K562 (cell line): ENCODE data around the gene LYZL6. TPM values are rescaled to one million over a fixed set of nuclear protein-coding genes. Genes with fewer than 3 reads are reported as not detected.

Experiments used
- ATAC-seq: fragments of 200-7000 bp; cut with Tn5 transposase; 3 replicates; pipeline ENCODE4 v1.9.1; 2020; ENCODE audit warnings: moderate library complexity
- BruUV-seq: library from RNA; stranded (reverse); fragments of 400-500 nt; replicated peaks from 2 replicates; lab custom pipeline; 2021; lab: Mats Ljungman, UMichigan
- CTCF ChIA-PET: fragments of 300-600 bp; formaldehyde crosslinking; extraction: SDS; loops from one replicate; lab custom pipeline; 2021; ENCODE audit warnings: low intra/inter-chr PET ratio; lab: Yijun Ruan, JAX
- POLR2A ChIA-PET: fragments of 300-600, 350-650 bp; sonication (Branson Sonifier 250); formaldehyde crosslinking; extraction: SDS; loops from one replicate; lab custom pipeline; 2021; ENCODE audit warnings: antibody characterized with exemption, inconsistent platforms; lab: Yijun Ruan, JAX
- DNase-seq, 4 experiments: peaks; one replicate each; pipeline versions ENCODE4 v3.0.0 to v3.0.0-alpha.2; 2011 to 2018; ENCODE audit warnings: low spot score in 3 of 4, mixed read lengths in 3 of 4; ENCODE audit errors: extremely low read depth in 1 of 4
- FAIRE-seq: peaks from 2 replicates; lab custom pipeline; 2011; peaks lifted over from hg19 to GRCh38; lab: Jason Lieb, UNC
- H2AFZ ChIP-seq: 2 replicates; pipeline ENCODE4 v1.6.0; 2011; ENCODE audit warnings: low read depth, low read length, control low read depth, inconsistent platforms
- H3K27ac ChIP-seq: fragments of 200-600 bp; 3 replicates; pipeline ENCODE4 v1.8.0; 2011; ENCODE audit warnings: low read depth, mild to moderate bottlenecking, control low read depth, inconsistent platforms, low read length, moderate library complexity, mixed read lengths; ENCODE audit errors: extremely low read depth
- H3K27me3 ChIP-seq, 2 experiments: fragments of 300-600 bp in 1 of 2; 2 replicates in 1 of 2; 3 replicates in 1 of 2; pipeline versions ENCODE4 v1.6.0 to v1.8.0; 2011; ENCODE audit warnings: inconsistent platforms in 2 of 2, low read length in 2 of 2, mild to moderate bottlenecking in 1 of 2, mixed read lengths in 1 of 2, moderate library complexity in 1 of 2; ENCODE audit not compliant: control insufficient read depth in 2 of 2, insufficient read depth in 2 of 2
- H3K36me3 ChIP-seq: fragments of 300-600 bp; 3 replicates; pipeline ENCODE4 v1.8.0; 2011; ENCODE audit warnings: mild to moderate bottlenecking, low read length, inconsistent platforms; ENCODE audit not compliant: control insufficient read depth, insufficient read depth
- H3K4me1 ChIP-seq, 2 experiments: fragments of 200-600 bp in 1 of 2; replicated peaks in 1 of 2; 2 replicates in 1 of 2; 3 replicates in 1 of 2; pipeline versions ENCODE4 v1.5.1 to v1.8.0; 2011; ENCODE audit warnings: inconsistent platforms in 2 of 2, low read length in 2 of 2, mild to moderate bottlenecking in 1 of 2, mixed read lengths in 1 of 2, moderate library complexity in 1 of 2; ENCODE audit not compliant: control insufficient read depth in 2 of 2, insufficient read depth in 2 of 2
- H3K4me2 ChIP-seq: 2 replicates; pipeline ENCODE4 v1.6.1; 2011; ENCODE audit warnings: low read length, control low read depth, inconsistent platforms, mixed read lengths; ENCODE audit not compliant: insufficient read depth
- H3K4me3 ChIP-seq: fragments of 200-600 bp; sonication (generic), shearing (Covaris generic); 2 replicates; pipeline ENCODE4 v1.5.1; 2016; ENCODE audit warnings: control low read depth, inconsistent platforms
- H3K79me2 ChIP-seq: fragments of 200-600 bp; 3 replicates; pipeline ENCODE4 v1.8.0; 2011; ENCODE audit warnings: low read length, inconsistent platforms; ENCODE audit not compliant: control insufficient read depth, insufficient read depth
- H3K9ac ChIP-seq, 2 experiments: 2 replicates each; pipeline versions ENCODE4 v1.6.0 to v1.6.1; 2011; ENCODE audit warnings: low read depth in 2 of 2, low read length in 2 of 2, control low read depth in 1 of 2, inconsistent platforms in 1 of 2, mild to moderate bottlenecking in 1 of 2, mixed read lengths in 1 of 2; ENCODE audit not compliant: insufficient read depth in 1 of 2
- H3K9me1 ChIP-seq: one replicate; pipeline ENCODE4 v1.6.0; 2011; ENCODE audit warnings: inconsistent platforms, mild to moderate bottlenecking, low read length, moderate library complexity; ENCODE audit not compliant: control insufficient read depth, insufficient read depth
- H3K9me3 ChIP-seq: replicated peaks from 2 replicates; pipeline ENCODE4 v1.5.1; 2011; ENCODE audit warnings: low read depth, low read length, inconsistent platforms; ENCODE audit not compliant: control insufficient read depth, insufficient read depth
- H4K20me1 ChIP-seq: replicated peaks from 2 replicates; pipeline ENCODE4 v1.6.1; 2011; ENCODE audit warnings: low read length, inconsistent platforms, mixed read lengths; ENCODE audit not compliant: control insufficient read depth, insufficient read depth
- CBX8 ChIP-seq: fragments of 200-600 bp; sonication (generic); IDR thresholded peaks from 2 replicates; pipeline ENCODE4 v1.6.1; 2012; ENCODE audit warnings: borderline replicate concordance, mixed run types, low read depth, mild to moderate bottlenecking, moderate library complexity, mixed read lengths, low read length, control low read depth, inconsistent platforms; ENCODE audit not compliant: poor library complexity, severe bottlenecking; ENCODE audit errors: extremely low read depth
- ELF2 ChIP-seq: fragments of 250-450 bp; sonication (Bioruptor Pico); IDR thresholded peaks from 2 replicates; pipeline ENCODE4 v1.5.0; 2021; ENCODE audit warnings: mild to moderate bottlenecking
- GATA2 ChIP-seq: sonication (generic); formaldehyde crosslinking; IDR thresholded peaks from 2 replicates; pipeline ENCODE4 v1.4.0; 2020; ENCODE audit warnings: mild to moderate bottlenecking, missing genetic modification reagents
- MBD2 ChIP-seq: sonication (generic); IDR thresholded peaks from 2 replicates; pipeline ENCODE4 v1.6.1; 2016; ENCODE audit warnings: low read depth, borderline replicate concordance
- NFYB ChIP-seq: IDR thresholded peaks from 2 replicates; pipeline ENCODE4 v1.6.1; 2011; ENCODE audit warnings: mild to moderate bottlenecking, moderate library complexity; ENCODE audit not compliant: insufficient read length; ENCODE audit errors: extremely low read depth
- PURB ChIP-seq: sonication (generic); formaldehyde crosslinking; IDR thresholded peaks from 2 replicates; pipeline ENCODE4 v1.9.0; 2021; ENCODE audit warnings: low read depth, mild to moderate bottlenecking, missing genetic modification reagents
- SMAD1 ChIP-seq: fragments of 150-350 bp; IDR thresholded peaks from 2 replicates; pipeline ENCODE4 v1.6.1; 2014; ENCODE audit warnings: low read length, low read depth; ENCODE audit not compliant: partially characterized antibody
- SMAD2 ChIP-seq: fragments of 150-350 bp; IDR thresholded peaks from 2 replicates; pipeline ENCODE4 v1.6.1; 2014; ENCODE audit warnings: low read depth, mild to moderate bottlenecking, low read length
- ZNF12 ChIP-seq: sonication (generic); formaldehyde crosslinking; IDR thresholded peaks from 2 replicates; pipeline ENCODE4 v1.4.0; 2020; ENCODE audit warnings: mild to moderate bottlenecking, missing genetic modification reagents
- ZNF347 ChIP-seq: fragments of 450-650 bp; formaldehyde crosslinking; IDR thresholded peaks from 2 replicates; pipeline ENCODE4 v1.4.0; 2020; ENCODE audit warnings: low read depth, mild to moderate bottlenecking, moderate library complexity
- ZNF561 ChIP-seq: fragments of 450-650 bp; formaldehyde crosslinking; conservative IDR thresholded peaks from 2 replicates; pipeline ENCODE4 v1.4.0; 2020; ENCODE audit warnings: mild to moderate bottlenecking, moderate library complexity
- ZNF780A ChIP-seq: fragments of 250-450 bp; sonication (Bioruptor Pico); IDR thresholded peaks from 2 replicates; pipeline ENCODE4 v1.5.0; 2021; ENCODE audit warnings: mild to moderate bottlenecking
- in situ Hi-C: fragments of 300-500 bp; cut with MboI; formaldehyde crosslinking; loops from 4 replicates; pipeline ENCODE4 v1.15.0; 2018; ENCODE audit warnings: inconsistent platforms, mixed read lengths
- intact Hi-C: fragments of 100-400 bp; cut with micrococcal nuclease; formaldehyde crosslinking; loops from 2 replicates; pipeline ENCODE4 v1.14.2; 2022
- polyA plus RNA-seq, 8 experiments: library from polyadenylated mRNA; depleted of rRNA in 4 of 8; stranded (reverse) in 5 of 8; unstranded in 3 of 8; fragments of >200 nt; fragmentation: Nextera tagmentation in 2 of 8; fragmentation: Illumina TruSeq in 1 of 8; extraction: Ambion mirVana in 2 of 8; extraction: Trizol in 1 of 8; gene quantifications; 2 replicates each; pipeline versions ENCODE4 v1.2.1 to v1.2.3, GENCODE V29; 2011 to 2014; ENCODE audit warnings: inconsistent platforms in 1 of 8, missing spikeins in 1 of 8
- total RNA-seq, 7 experiments: library from RNA; depleted of rRNA in 6 of 7; stranded (reverse); fragments of >200 nt in 6 of 7; fragmentation: Illumina TruSeq in 2 of 7; extraction: Trizol in 2 of 7; gene quantifications; 2 replicates each; pipeline versions ENCODE4 v1.2.1 to v1.2.3, GENCODE V29; 2011 to 2021; ENCODE audit warnings: low replicate concordance in 1 of 7
- TF ChIP-seq, protein P1 (sequence below): fragments of 450-650 bp; conservative IDR thresholded peaks from 2 replicates; pipeline ENCODE4 v1.6.1; 2016; ENCODE audit warnings: missing genetic modification characterization, low read depth, mild to moderate bottlenecking, missing compliant biosample characterization, moderate library complexity
- TF ChIP-seq, protein P2 (sequence below): fragments of 250-450 bp; sonication (Bioruptor Pico); IDR thresholded peaks from 2 replicates; pipeline ENCODE4 v1.5.0; 2020; ENCODE audit warnings: mild to moderate bottlenecking
- TF ChIP-seq, protein P3 (sequence below): fragments of 450-650 bp; IDR thresholded peaks from 2 replicates; pipeline ENCODE4 v1.6.1; 2017; ENCODE audit warnings: antibody characterized with exemption
- TF ChIP-seq, protein P4 (sequence below): IDR thresholded peaks from 2 replicates; pipeline ENCODE4 v1.6.1; 2014; ENCODE audit warnings: antibody characterized with exemption

Gene LYZL6
- total and polyA plus RNA-seq, 9 of the 15 experiments (the other 6 are each of a cell fraction or from before 2014, with no cell fraction given) = not detected

DNA sequence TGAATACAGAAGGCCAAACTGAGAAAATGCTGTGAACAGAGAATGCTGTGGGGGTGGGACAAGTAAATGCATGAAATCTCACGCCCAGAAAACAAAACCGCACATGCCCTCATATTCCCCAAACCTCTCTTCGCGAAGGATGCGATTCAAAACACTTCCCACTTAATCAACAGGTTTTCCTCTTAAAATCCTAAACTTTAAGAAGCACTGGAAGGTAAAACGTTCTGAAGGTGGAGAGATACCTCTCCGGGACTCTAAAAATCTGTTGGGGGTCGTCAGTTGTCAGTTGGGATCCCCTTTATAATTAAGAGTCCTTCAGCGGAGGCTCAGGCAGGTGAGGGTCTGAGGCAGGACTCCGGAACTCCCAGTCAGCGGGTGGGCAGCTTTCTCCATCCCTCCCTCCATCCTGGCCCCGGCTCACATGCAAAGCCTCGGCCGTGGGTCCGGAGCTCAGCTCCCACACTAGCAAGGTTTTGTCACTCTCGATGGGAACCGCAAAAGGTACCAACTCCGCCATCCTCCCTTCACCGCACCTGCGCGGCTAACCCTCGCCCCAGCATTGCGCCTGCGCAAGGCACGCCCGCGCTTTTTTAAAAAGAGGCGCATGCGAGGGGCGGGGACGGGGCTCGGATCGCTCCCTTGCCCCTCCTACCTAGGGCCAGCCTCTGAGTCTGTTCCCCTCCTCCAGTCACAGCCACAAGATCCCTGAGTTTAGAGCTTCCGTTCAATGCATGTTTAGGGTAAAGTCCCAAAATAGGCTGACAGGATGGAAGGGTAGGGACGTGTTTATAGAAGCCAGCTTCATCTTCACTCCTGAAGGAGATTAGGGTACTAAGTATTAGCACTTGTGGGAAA lies 13.1 kb downstream of the LYZL6 start, which contains the start of gene RDM1 (continued):
- TF ChIP-seq PURB (no peak), ZNF12 (CRISPR knock-in tag) (no peak), ELF2 (CRISPR knock-in tag) (no peak), CBX8 (no peak), ZNF561 (no peak), MBD2 (no peak)
- TF ChIP-seq, protein P1, sequence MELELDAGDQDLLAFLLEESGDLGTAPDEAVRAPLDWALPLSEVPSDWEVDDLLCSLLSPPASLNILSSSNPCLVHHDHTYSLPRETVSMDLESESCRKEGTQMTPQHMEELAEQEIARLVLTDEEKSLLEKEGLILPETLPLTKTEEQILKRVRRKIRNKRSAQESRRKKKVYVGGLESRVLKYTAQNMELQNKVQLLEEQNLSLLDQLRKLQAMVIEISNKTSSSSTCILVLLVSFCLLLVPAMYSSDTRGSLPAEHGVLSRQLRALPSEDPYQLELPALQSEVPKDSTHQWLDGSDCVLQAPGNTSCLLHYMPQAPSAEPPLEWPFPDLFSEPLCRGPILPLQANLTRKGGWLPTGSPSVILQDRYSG (tag) = no peak
- TF ChIP-seq, all 486 proteins: peak for 65

DNA sequence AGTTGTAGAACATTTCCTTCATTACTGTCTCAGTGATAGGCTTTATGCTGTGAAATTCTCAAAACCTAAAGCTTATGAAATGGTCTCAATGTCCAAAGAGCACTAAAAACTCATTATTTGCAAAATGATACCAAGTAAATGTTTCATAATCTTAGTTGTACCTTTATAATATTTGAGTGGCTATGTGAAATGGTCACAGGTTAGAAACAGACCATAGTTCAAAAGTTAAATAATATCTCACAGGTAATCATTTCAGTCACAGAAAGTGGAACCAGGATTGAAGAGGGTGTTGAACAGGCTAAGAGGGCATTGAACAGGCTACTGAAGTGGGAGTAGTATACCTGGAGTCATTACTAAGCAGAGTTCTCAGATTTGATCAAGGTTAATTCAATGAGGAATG lies 15.8 kb downstream of the LYZL6 start:
- Histone ChIP-seq H3K27ac (no peak overlapping the region), H3K9me1 (no peaks in the 10 kb centered on the region), H3K27me3 (no peaks in the 10 kb centered on the region), H3K79me2 (no peaks in the 10 kb centered on the region), H3K4me3 (no peak overlapping the region), H3K36me3 (peaks cover 4% of the 10 kb centered on the region; the same call in 1 of the 3 replicates), H3K9me3 (no peaks in the 10 kb centered on the region), H3K4me1 (peaks cover 4 to 13% of the 10 kb centered on the region in 2 experiments), H3K4me2 (no peak overlapping the region), H4K20me1 (no peaks in the 10 kb centered on the region), H3K9ac (no peak overlapping the region), H2AFZ (no peak overlapping the region)
- DNase-seq = no peak
- in situ Hi-C loops = no loop called here
- POLR2A ChIA-PET = interaction anchor here (1.1 kb wide), 1 partner anchor 12 kb away, joined by 3 read pairs; no protein-coding TSS in a partner anchor
- no peak for ATAC-seq
- CTCF ChIA-PET = no interaction called here
- intact Hi-C loops = no loop called here
- no peak for FAIRE-seq
- BruUV-seq = no TSS peak
- no peak for TF ChIP-seq GATA2
- no peak for TF ChIP-seq SMAD2
- TF ChIP-seq, protein P2, sequence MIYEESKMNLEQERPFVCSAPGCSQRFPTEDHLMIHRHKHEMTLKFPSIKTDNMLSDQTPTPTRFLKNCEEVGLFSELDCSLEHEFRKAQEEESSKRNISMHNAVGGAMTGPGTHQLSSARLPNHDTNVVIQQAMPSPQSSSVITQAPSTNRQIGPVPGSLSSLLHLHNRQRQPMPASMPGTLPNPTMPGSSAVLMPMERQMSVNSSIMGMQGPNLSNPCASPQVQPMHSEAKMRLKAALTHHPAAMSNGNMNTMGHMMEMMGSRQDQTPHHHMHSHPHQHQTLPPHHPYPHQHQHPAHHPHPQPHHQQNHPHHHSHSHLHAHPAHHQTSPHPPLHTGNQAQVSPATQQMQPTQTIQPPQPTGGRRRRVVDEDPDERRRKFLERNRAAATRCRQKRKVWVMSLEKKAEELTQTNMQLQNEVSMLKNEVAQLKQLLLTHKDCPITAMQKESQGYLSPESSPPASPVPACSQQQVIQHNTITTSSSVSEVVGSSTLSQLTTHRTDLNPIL (CRISPR knock-in tag) = no peak
- no peak for TF ChIP-seq ZNF780A (CRISPR knock-in tag)
- TF ChIP-seq, protein P3, sequence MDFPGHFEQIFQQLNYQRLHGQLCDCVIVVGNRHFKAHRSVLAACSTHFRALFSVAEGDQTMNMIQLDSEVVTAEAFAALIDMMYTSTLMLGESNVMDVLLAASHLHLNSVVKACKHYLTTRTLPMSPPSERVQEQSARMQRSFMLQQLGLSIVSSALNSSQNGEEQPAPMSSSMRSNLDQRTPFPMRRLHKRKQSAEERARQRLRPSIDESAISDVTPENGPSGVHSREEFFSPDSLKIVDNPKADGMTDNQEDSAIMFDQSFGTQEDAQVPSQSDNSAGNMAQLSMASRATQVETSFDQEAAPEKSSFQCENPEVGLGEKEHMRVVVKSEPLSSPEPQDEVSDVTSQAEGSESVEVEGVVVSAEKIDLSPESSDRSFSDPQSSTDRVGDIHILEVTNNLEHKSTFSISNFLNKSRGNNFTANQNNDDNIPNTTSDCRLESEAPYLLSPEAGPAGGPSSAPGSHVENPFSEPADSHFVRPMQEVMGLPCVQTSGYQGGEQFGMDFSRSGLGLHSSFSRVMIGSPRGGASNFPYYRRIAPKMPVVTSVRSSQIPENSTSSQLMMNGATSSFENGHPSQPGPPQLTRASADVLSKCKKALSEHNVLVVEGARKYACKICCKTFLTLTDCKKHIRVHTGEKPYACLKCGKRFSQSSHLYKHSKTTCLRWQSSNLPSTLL = no peak
- no peak for TF ChIP-seq NFYB
- TF ChIP-seq SMAD1 = no peak
- TF ChIP-seq ZNF347 (CRISPR knock-in tag) = no peak
- TF ChIP-seq, protein P4, sequence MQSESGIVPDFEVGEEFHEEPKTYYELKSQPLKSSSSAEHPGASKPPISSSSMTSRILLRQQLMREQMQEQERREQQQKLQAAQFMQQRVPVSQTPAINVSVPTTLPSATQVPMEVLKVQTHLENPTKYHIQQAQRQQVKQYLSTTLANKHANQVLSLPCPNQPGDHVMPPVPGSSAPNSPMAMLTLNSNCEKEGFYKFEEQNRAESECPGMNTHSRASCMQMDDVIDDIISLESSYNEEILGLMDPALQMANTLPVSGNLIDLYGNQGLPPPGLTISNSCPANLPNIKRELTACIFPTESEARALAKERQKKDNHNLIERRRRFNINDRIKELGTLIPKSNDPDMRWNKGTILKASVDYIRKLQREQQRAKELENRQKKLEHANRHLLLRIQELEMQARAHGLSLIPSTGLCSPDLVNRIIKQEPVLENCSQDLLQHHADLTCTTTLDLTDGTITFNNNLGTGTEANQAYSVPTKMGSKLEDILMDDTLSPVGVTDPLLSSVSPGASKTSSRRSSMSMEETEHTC = no peak
